ENCODE results near the gene TOMM70. TPM values are rescaled to one million over a fixed set of nuclear protein-coding genes. Genes with fewer than 3 reads are reported as not detected.

The TOMM70 gene
- total RNA-seq, 1 experiment from 2014 or later = 59.2 TPM

DNA sequence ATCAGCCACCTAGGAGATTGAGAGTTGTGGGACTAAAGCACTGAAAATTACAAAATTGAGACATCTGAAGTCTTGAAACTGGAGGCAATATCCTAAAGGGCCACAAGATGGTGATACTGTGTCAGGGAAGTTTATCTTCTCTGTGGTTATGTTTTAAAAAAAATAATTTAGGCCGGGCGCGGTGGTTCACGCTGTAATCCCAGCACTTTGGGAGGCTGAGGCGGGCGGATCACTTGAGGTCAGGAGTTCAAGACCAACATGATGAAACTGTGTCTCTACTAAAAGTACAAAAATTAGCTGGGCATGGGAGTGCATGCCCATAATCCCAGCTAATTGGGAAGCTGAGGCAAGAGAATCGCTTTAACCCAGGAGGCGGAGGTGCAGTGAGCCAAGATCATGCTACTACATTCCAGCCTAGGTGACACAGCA lies 84.2 kb downstream of the TOMM70 start:
- ChIA-PET CTCF (interaction anchor here (0.6 to 1.1 kb wide), 4 partner anchors 18 to 146 kb away, joined by 3 to 4 read pairs (median 4); partner anchors contain the start of gene NIT2), POLR2A (interaction anchor here (0.6 kb wide), 1 partner anchor 578 kb away, joined by 6 read pairs; no protein-coding TSS in a partner anchor)
- DNase-seq (ENCODE audit: low spot score) (no peak), ATAC-seq (peak; percentile 60)
- Mint-ChIP-seq H3K4me3 (no peak overlapping the region), H3K36me3 (peaks cover 7% of the 10 kb centered on the region), H3K27ac (peak overlapping the region; percentile 36; the same call in 1 of the 2 replicates), H3K27me3 (ENCODE audit: low read depth) (no peaks in the 10 kb centered on the region), H3K4me1 (peaks cover 4% of the 10 kb centered on the region), H3K9me3 (no peaks in the 10 kb centered on the region)
- TF ChIP-seq JAZF1 (CRISPR knock-in tag; IDR thresholded peaks at IDR 0.05) (no peak), EMX1 (CRISPR knock-in tag; IDR thresholded peaks at IDR 0.05) (no peak), FOXJ3 (CRISPR knock-in tag; IDR thresholded peaks at IDR 0.05; ENCODE audit: borderline replicate concordance) (no peak), AFF4 (CRISPR knock-in tag; IDR thresholded peaks at IDR 0.05; ENCODE audit: borderline replicate concordance) (no peak), FOXP4 (CRISPR knock-in tag; IDR thresholded peaks at IDR 0.05) (no peak), CTCF (IDR thresholded peaks at IDR 0.05) (peak; percentile 34; the same call in 1 of the 2 replicates)
- TF ChIP-seq, protein P1, sequence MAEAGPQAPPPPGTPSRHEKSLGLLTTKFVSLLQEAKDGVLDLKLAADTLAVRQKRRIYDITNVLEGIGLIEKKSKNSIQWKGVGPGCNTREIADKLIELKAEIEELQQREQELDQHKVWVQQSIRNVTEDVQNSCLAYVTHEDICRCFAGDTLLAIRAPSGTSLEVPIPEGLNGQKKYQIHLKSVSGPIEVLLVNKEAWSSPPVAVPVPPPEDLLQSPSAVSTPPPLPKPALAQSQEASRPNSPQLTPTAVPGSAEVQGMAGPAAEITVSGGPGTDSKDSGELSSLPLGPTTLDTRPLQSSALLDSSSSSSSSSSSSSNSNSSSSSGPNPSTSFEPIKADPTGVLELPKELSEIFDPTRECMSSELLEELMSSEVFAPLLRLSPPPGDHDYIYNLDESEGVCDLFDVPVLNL (CRISPR knock-in tag; IDR thresholded peaks at IDR 0.05; ENCODE audit: borderline replicate concordance, low read depth) = no peak

Other genes with a start within 250 kb of the TOMM70 start
- 45.0 to 73.6 TPM (median 46.3 TPM) in 3 replicates for gene TBC1D23, start 140.1 kb downstream of the TOMM70 start, total RNA-seq (2021)
- 23.8 to 27.3 TPM (median 24.0 TPM) in 3 replicates for gene NIT2, start 66.3 kb downstream of the TOMM70 start, total RNA-seq (2021)
- 6.7 to 7.9 TPM (median 6.8 TPM) in 3 replicates for gene LNP1, start 450 bp upstream of the TOMM70 start, total RNA-seq (2021)
- gene TMEM45A, start 91.5 kb upstream of the TOMM70 start, total RNA-seq (2021) = 6.6 to 16.0 TPM (median 15.1 TPM) in 3 replicates
- gene ADGRG7, start 208.5 kb upstream of the TOMM70 start, total RNA-seq (2021) = not detected in 3 replicates